ENCODE results near the gene ZNRF2. TPM values are rescaled to one million over a fixed set of nuclear protein-coding genes. Genes with fewer than 3 reads are reported as not detected.

Gene ZNRF2
- total RNA-seq, 6 donors from 2014 or later: 20.2 to 44.1 (median 27.1) TPM

DNA sequence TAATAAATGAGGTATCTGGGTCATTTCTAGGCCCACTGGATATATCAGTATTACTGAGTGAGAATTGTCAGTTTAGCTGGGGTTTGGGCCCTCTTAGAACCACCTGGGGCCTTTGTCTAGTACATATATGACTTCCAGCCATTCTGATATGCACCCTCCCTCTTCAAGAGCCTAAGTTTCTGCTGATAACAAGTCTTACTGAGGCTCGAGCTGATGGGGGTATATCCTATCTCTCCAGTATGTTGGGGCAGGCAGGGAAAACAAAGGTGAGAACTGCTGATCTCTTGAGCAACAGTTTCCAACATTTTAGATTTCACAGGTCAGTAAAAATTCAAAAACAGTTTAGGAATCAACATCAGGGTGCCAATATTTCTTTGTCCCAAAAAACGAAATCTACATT, 10.8 kb upstream of the ZNRF2 start:
- TF ChIP-seq POLR2A (IDR thresholded peaks at IDR 0.05) (no peak), EP300 (IDR thresholded peaks at IDR 0.05) (no peak), POLR2AphosphoS5 (IDR thresholded peaks at IDR 0.05) (no peak)
- TF ChIP-seq, protein P1, sequence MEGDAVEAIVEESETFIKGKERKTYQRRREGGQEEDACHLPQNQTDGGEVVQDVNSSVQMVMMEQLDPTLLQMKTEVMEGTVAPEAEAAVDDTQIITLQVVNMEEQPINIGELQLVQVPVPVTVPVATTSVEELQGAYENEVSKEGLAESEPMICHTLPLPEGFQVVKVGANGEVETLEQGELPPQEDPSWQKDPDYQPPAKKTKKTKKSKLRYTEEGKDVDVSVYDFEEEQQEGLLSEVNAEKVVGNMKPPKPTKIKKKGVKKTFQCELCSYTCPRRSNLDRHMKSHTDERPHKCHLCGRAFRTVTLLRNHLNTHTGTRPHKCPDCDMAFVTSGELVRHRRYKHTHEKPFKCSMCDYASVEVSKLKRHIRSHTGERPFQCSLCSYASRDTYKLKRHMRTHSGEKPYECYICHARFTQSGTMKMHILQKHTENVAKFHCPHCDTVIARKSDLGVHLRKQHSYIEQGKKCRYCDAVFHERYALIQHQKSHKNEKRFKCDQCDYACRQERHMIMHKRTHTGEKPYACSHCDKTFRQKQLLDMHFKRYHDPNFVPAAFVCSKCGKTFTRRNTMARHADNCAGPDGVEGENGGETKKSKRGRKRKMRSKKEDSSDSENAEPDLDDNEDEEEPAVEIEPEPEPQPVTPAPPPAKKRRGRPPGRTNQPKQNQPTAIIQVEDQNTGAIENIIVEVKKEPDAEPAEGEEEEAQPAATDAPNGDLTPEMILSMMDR (IDR thresholded peaks at IDR 0.05): no peak
- Histone ChIP-seq H3K4me1 (peaks cover 0 to 15% (median 2%) of the 10 kb centered on the region in 4 donors), H3K9me3 (no peaks in the 10 kb centered on the region), H3K36me3 (no peaks in the 10 kb centered on the region), H3K27ac (no peak overlapping the region), H3K4me3 (no peak overlapping the region), H3K27me3 (no peaks in the 10 kb centered on the region)
- ATAC-seq (ENCODE audit: low FRiP score in 2 of 2) (no peak), DNase-seq (no peak)
- WGBS, 2 donors: 79 to 81% methylated on average over 2 of the region's 2 CpGs

DNA sequence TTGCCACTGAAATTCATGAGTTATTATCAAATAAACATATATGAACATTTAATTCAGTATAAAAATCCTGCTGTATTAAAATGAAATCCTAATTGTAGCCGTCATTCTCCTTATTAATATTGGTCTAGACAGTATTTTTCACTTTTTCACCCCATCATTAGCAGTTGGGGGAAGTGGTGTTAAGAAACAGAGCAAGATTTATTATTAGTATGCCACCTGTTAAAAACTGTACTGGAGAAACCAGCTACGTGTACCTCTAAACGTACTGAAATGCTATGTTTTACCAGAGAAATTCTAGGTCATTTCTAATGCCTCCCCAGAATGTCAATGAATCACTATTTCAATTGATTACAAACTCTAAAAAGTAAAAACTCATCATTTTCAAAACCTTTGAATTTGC, 9.8 kb upstream of the ZNRF2 start:
- DNase-seq: no peak
- TF ChIP-seq, protein P1 (IDR thresholded peaks at IDR 0.05): no peak
- TF ChIP-seq POLR2A (IDR thresholded peaks at IDR 0.05) (no peak), POLR2AphosphoS5 (IDR thresholded peaks at IDR 0.05) (no peak), EP300 (IDR thresholded peaks at IDR 0.05) (no peak)

DNA sequence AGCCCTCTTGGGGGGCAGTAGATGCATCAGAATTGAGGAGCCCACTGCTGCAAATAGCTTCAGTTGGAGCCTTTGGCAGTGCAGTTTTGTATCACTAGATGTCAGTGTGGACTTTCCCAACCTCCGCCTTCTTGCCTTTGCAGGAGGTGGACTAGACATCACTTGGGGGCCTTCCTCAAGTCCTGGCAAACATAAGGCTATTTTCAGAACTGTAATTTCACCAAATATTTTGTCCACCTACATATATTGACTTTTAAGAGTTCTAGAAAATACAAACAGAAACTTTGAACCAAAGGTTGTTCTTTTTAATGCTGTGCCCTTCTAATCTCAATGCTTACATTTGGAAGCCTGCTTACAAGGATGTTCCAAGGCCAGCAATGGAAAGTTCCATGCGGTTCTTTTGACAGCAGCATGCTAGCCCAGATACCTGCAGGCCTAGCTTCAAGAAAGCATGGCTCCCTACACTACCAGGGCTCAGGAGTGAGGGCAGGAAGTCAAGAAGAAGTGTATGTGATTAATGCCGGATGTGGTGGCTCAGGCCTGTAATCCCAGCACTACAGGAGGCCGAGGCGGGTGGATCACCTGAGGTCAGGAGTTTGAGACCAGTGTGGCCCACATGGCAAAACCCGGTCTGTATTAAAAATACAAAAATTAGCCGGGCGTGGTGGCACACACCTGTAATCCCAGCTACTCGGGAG, 8.0 kb upstream of the ZNRF2 start:
- H3K36me3 ChIP-seq: no peaks in the 10 kb centered on the region
- no peak overlapping the region for H3K27ac ChIP-seq
- WGBS, 2 donors: 95 to 97% methylated on average over 9 of the region's 9 CpGs
- TF ChIP-seq EP300 (IDR thresholded peaks at IDR 0.05) (no peak), POLR2A (IDR thresholded peaks at IDR 0.05) (no peak)
- TF ChIP-seq, protein P1 (IDR thresholded peaks at IDR 0.05): peak in 4 of 6 experiments; percentile 31 to 41 (median 36)
- H3K4me1 ChIP-seq: peaks cover 0 to 14% (median 6%) of the 10 kb centered on the region in 4 donors
- DNase-seq (peak in 1 of 2 donors; percentile 35), ATAC-seq (ENCODE audit: low FRiP score in 2 of 2) (peak in 1 of 2 donors; percentile 52)
- no peaks in the 10 kb centered on the region for H3K9me3 ChIP-seq
- no peak overlapping the region for H3K4me3 ChIP-seq
- no peaks in the 10 kb centered on the region for H3K27me3 ChIP-seq

More for the DNA sequence above, 9.8 kb upstream of the ZNRF2 start:
- Histone ChIP-seq H3K27ac (no peak overlapping the region), H3K9me3 (no peaks in the 10 kb centered on the region), H3K4me3 (no peak overlapping the region), H3K36me3 (no peaks in the 10 kb centered on the region), H3K27me3 (no peaks in the 10 kb centered on the region), H3K4me1 (peaks cover 0 to 16% (median 6%) of the 10 kb centered on the region in 4 donors)
- 88 to 91% methylated on average over 3 of the region's 3 CpGs for WGBS, 2 donors
- ATAC-seq (ENCODE audit: low FRiP score in 2 of 2): no peak

DNA sequence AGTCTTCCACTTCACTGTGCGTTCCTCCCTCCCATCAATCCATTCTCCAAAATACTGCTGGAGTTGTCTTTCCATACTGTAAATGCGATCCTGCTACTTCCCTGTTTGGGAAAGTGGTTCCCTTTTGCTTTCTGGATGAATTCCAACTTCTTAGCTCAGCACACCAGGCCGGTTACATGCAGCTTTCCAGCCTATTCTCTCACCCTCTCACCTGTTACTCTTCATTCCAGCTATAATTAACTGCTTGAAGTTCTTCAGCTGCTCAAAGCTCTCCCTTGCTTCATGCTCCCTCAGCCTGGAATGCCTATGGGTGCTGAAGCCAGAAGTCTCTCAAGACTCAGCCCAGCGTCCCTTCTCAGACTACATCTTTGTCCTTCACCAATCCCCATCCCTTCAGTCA, 6.0 kb upstream of the ZNRF2 start:
- TF ChIP-seq, protein P1 (IDR thresholded peaks at IDR 0.05): no peak
- TF ChIP-seq POLR2A (IDR thresholded peaks at IDR 0.05) (no peak), POLR2AphosphoS5 (IDR thresholded peaks at IDR 0.05) (no peak), EP300 (IDR thresholded peaks at IDR 0.05) (no peak)
- DNase-seq (peak in 1 of 2 donors; percentile 25), ATAC-seq (ENCODE audit: low FRiP score in 2 of 2) (peak; percentile 50 to 65)
- 51 to 52% methylated on average over 4 of the region's 4 CpGs for WGBS, 2 donors
- Histone ChIP-seq H3K9me3 (no peaks in the 10 kb centered on the region), H3K4me1 (peaks cover 0 to 14% (median 6%) of the 10 kb centered on the region in 4 donors), H3K4me3 (no peak overlapping the region), H3K36me3 (no peaks in the 10 kb centered on the region), H3K27ac (no peak overlapping the region), H3K27me3 (no peaks in the 10 kb centered on the region)
